BLaER1 (cell line): Measurements from ENCODE around the gene POLR1D.
A peak's percentile ranks its signal among the peaks of the same experiment; 100 is the strongest.

Source experiments
- H3K27ac ChIP-seq: shearing (Covaris generic); formaldehyde crosslinking; 2 replicates; pipeline ENCODE4 v1.8.1; 2022
- H3K27me3 ChIP-seq: shearing (Covaris generic); formaldehyde crosslinking; 2 replicates; pipeline ENCODE4 v1.8.1; 2022
- H3K36me3 ChIP-seq: shearing (Covaris generic); formaldehyde crosslinking; 2 replicates; pipeline ENCODE4 v1.8.1; 2022
- H3K4me1 ChIP-seq: shearing (Covaris generic); formaldehyde crosslinking; 2 replicates; pipeline ENCODE4 v1.8.1; 2022
- H3K4me2 ChIP-seq: shearing (Covaris generic); formaldehyde crosslinking; 2 replicates; pipeline ENCODE4 v1.8.1; 2022
- H3K4me3 ChIP-seq: shearing (Covaris generic); formaldehyde crosslinking; 2 replicates; pipeline ENCODE4 v1.8.1; 2022
- H3K9ac ChIP-seq: shearing (Covaris generic); formaldehyde crosslinking; 2 replicates; pipeline ENCODE4 v1.8.1; 2022
- H3K9me3 ChIP-seq: shearing (Covaris generic); formaldehyde crosslinking; 2 replicates; pipeline ENCODE4 v1.8.1; 2022
- H4K20me1 ChIP-seq: shearing (Covaris generic); formaldehyde crosslinking; 2 replicates; pipeline ENCODE4 v1.8.1; 2022
- Cebpa-rat ChIP-seq: shearing (Covaris generic); IDR thresholded peaks from 2 replicates; pipeline ENCODE4 v1.8.1; 2022

Gene POLR1D

GRCh38 chr13:27593267-27593666 lies 28.4 kb upstream of the POLR1D start:
- peaks cover 7% of the 10 kb centered on the region for H3K4me1 ChIP-seq
- H3K27ac ChIP-seq = no peak overlapping the region
- H3K4me3 ChIP-seq = no peak overlapping the region
- H3K36me3 ChIP-seq = no peaks in the 10 kb centered on the region
- TF ChIP-seq Cebpa-rat = no peak
- H3K4me2 ChIP-seq = no peak overlapping the region
- H3K9me3 ChIP-seq = peaks cover 8% of the 10 kb centered on the region
- H3K27me3 ChIP-seq = no peaks in the 10 kb centered on the region
- H3K9ac ChIP-seq = no peak overlapping the region
- H4K20me1 ChIP-seq = peaks cover 63% of the 10 kb centered on the region

- Histone ChIP-seq H3K36me3 (no peaks in the 10 kb centered on the region), H3K27me3 (no peaks in the 10 kb centered on the region), H3K27ac (no peak overlapping the region), H3K4me2 (peak overlapping the region; percentile 13; the same call in 1 of the 2 replicates), H3K4me3 (no peak overlapping the region), H3K9me3 (no peaks in the 10 kb centered on the region), H4K20me1 (peaks cover 81% of the 10 kb centered on the region), H3K4me1 (peaks cover 7% of the 10 kb centered on the region), H3K9ac (no peak overlapping the region)
- TF ChIP-seq Cebpa-rat = no peak
Observed at GRCh38 chr13:27595055-27595811, 26.5 kb upstream of the POLR1D start.

- Histone ChIP-seq H3K27ac (no peak overlapping the region), H3K9me3 (peaks cover 1% of the 10 kb centered on the region; the same call in 1 of the 2 replicates), H3K9ac (no peak overlapping the region), H3K4me3 (no peak overlapping the region), H3K36me3 (peaks cover 2% of the 10 kb centered on the region; the same call in 1 of the 2 replicates), H4K20me1 (peaks cover 62% of the 10 kb centered on the region), H3K27me3 (no peaks in the 10 kb centered on the region), H3K4me1 (peaks cover 7% of the 10 kb centered on the region), H3K4me2 (no peak overlapping the region)
- TF ChIP-seq Cebpa-rat = no peak
Observed at GRCh38 chr13:27599096-27599495, 22.6 kb upstream of the POLR1D start.

GRCh38 chr13:27599845-27600553 lies 21.7 kb upstream of the POLR1D start:
- no peak for TF ChIP-seq Cebpa-rat
- Histone ChIP-seq H3K4me1 (peaks cover 2% of the 10 kb centered on the region), H3K9me3 (peaks cover 3% of the 10 kb centered on the region; the same call in 1 of the 2 replicates), H3K27ac (no peak overlapping the region), H3K36me3 (peaks cover 4% of the 10 kb centered on the region; the same call in 1 of the 2 replicates), H3K4me2 (no peak overlapping the region), H4K20me1 (peaks cover 55% of the 10 kb centered on the region), H3K9ac (no peak overlapping the region), H3K27me3 (no peaks in the 10 kb centered on the region), H3K4me3 (no peak overlapping the region)

- TF ChIP-seq Cebpa-rat = no peak
- H3K9me3 ChIP-seq = peaks cover 3% of the 10 kb centered on the region; the same call in 1 of the 2 replicates
- H3K4me1 ChIP-seq = no peaks in the 10 kb centered on the region
- H3K27ac ChIP-seq = no peak overlapping the region
- H3K36me3 ChIP-seq = peaks cover 4% of the 10 kb centered on the region; the same call in 1 of the 2 replicates
- no peak overlapping the region for H3K4me2 ChIP-seq
- no peak overlapping the region for H3K9ac ChIP-seq
- H3K4me3 ChIP-seq = no peak overlapping the region
- no peaks in the 10 kb centered on the region for H3K27me3 ChIP-seq
- peaks cover 48% of the 10 kb centered on the region for H4K20me1 ChIP-seq
Observed at GRCh38 chr13:27600711-27601110, 21.0 kb upstream of the POLR1D start.

- no peak overlapping the region for H3K27ac ChIP-seq
- H4K20me1 ChIP-seq = peaks cover 46% of the 10 kb centered on the region
- H3K4me3 ChIP-seq = no peak overlapping the region
- no peak for TF ChIP-seq Cebpa-rat
- H3K27me3 ChIP-seq = no peaks in the 10 kb centered on the region
- H3K4me1 ChIP-seq = no peaks in the 10 kb centered on the region
- peaks cover 4% of the 10 kb centered on the region; the same call in 1 of the 2 replicates for H3K36me3 ChIP-seq
- no peak overlapping the region for H3K9ac ChIP-seq
- H3K4me2 ChIP-seq = no peak overlapping the region
- peaks cover 3% of the 10 kb centered on the region; the same call in 1 of the 2 replicates for H3K9me3 ChIP-seq
Observed at GRCh38 chr13:27601208-27601607, 20.5 kb upstream of the POLR1D start.

- peaks cover 48% of the 10 kb centered on the region for H4K20me1 ChIP-seq
- no peaks in the 10 kb centered on the region for H3K27me3 ChIP-seq
- H3K4me2 ChIP-seq = no peak overlapping the region
- peaks cover 3% of the 10 kb centered on the region; the same call in 1 of the 2 replicates for H3K9me3 ChIP-seq
- H3K27ac ChIP-seq = no peak overlapping the region
- no peak for TF ChIP-seq Cebpa-rat
- H3K36me3 ChIP-seq = peaks cover 4% of the 10 kb centered on the region; the same call in 1 of the 2 replicates
- H3K4me3 ChIP-seq = no peak overlapping the region
- no peak overlapping the region for H3K9ac ChIP-seq
- H3K4me1 ChIP-seq = no peaks in the 10 kb centered on the region
Observed at GRCh38 chr13:27601803-27602202, 19.9 kb upstream of the POLR1D start.

GRCh38 chr13:27605099-27605498 lies 16.6 kb upstream of the POLR1D start:
- H3K36me3 ChIP-seq = peaks cover 4% of the 10 kb centered on the region; the same call in 1 of the 2 replicates
- no peak overlapping the region for H3K4me2 ChIP-seq
- peaks cover 46% of the 10 kb centered on the region for H4K20me1 ChIP-seq
- H3K4me1 ChIP-seq = peaks cover 9% of the 10 kb centered on the region; the same call in 1 of the 2 replicates
- no peak overlapping the region for H3K4me3 ChIP-seq
- H3K9me3 ChIP-seq = peaks cover 3% of the 10 kb centered on the region; the same call in 1 of the 2 replicates
- no peak overlapping the region for H3K9ac ChIP-seq
- H3K27me3 ChIP-seq = no peaks in the 10 kb centered on the region
- no peak for TF ChIP-seq Cebpa-rat
- no peak overlapping the region for H3K27ac ChIP-seq

- TF ChIP-seq Cebpa-rat = no peak
- H4K20me1 ChIP-seq = peaks cover 44% of the 10 kb centered on the region
- no peak overlapping the region for H3K27ac ChIP-seq
- no peak overlapping the region for H3K4me3 ChIP-seq
- peaks cover 4% of the 10 kb centered on the region; the same call in 1 of the 2 replicates for H3K36me3 ChIP-seq
- peaks cover 11% of the 10 kb centered on the region; the same call in 1 of the 2 replicates for H3K4me1 ChIP-seq
- H3K27me3 ChIP-seq = no peaks in the 10 kb centered on the region
- peaks cover 3% of the 10 kb centered on the region; the same call in 1 of the 2 replicates for H3K9me3 ChIP-seq
- H3K9ac ChIP-seq = no peak overlapping the region
- H3K4me2 ChIP-seq = no peak overlapping the region
Observed at GRCh38 chr13:27605610-27606200, 16.0 kb upstream of the POLR1D start.
